Midbrain (tissue), 1 donor: Measurements from ENCODE around the gene PCOLCE2.

Experiments used
- DNase-seq: peaks from one replicate; lab custom pipeline; 2025; lab: John Stamatoyannopoulos, UW

PCOLCE2 gene

DNA sequence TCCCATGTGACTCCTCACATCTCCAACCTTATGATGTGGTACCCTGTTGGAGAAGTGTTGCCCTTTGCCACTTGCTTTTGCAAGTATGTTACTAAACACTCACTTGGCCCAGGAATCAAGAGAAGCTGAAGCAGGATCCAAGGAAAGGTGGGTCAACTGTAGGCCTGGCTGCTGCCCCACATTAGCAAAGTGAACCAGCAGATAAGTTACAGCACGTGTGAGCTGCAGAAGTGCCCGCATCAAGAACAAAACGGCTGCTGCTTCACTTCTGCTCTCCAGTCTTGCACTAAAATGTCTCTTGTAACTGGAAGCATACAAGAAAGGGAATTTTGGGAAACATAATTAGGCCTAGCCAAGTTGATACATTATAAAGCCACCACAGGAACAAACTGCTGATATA is 79.6 kb downstream of the PCOLCE2 start:
- no peak for DNase-seq

DNA sequence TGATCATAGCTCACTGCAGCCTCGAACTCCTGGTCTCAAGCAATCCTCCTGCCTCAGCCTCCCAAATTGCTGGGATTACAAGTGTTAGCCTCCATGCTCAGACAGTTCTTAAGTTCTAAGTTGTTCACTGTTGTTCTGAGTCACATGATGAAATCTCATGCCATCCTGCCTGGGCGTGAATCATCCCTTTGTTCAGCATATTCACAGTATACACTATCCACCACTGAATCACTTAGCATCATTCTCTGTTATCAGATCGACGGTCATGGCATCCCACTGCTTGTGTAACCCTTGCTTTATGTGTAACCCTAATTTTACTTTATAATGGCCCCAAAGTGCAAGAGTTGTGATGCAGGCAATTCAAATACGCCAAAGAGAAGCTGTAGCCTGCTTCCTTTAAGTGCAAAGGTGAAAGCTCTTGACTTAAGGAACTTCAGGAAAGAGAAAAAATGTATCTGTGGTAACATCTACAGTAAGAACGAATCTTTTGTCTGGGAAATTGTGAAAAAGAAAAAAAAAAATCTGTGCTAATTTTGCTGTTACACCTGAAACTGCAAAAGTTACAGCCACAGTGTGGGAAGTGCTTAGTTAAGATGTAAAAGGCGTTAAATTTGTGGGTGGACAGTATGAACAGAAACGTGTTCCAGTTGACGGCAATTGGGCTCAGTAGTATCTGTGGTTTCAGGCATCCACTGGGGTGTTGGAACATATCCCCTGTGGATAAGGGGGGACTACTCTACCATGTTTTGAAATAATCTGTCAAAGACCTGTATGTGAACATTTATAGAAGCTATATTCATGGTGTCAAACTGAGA is 80.6 kb downstream of the PCOLCE2 start:
- no peak for DNase-seq

DNA sequence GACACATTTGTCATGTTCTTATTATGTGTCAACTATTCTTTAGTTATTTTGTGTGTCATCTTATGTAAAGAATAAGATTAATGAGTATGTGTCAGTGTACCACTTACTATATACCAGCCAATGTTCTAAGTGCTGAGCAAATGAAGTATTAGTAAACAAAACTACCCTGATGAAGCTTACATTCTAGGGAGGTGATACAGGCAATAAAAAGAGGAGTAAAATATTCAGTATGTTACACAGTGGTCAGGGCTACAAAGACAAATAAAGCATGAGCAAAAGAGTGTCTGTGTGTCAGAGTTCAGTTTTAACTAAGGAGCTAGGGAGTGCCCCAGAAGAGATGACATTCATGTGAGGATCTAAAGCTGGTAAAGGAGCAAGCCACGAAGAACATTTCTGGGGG is 86.0 kb downstream of the PCOLCE2 start:
- no peak for DNase-seq

DNA sequence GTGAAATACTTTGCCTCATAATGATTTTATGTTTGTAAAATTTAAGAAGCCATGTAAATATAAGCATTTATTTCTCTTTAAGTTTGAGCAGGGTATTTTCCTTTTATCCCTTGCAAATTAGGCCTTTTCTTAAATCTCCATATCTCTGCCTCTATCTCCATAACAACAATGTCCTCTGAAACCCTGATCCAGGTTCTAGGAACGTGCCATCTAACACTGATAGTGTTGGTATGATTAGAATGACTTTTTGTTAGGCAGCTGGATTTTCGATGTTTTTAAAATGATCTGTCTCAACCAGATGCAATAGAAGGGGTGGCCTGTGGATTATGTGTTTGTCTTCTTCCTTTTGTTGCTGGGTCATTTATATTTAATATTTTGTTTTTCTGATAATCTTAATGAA is 87.1 kb downstream of the PCOLCE2 start:
- no peak for DNase-seq

DNA sequence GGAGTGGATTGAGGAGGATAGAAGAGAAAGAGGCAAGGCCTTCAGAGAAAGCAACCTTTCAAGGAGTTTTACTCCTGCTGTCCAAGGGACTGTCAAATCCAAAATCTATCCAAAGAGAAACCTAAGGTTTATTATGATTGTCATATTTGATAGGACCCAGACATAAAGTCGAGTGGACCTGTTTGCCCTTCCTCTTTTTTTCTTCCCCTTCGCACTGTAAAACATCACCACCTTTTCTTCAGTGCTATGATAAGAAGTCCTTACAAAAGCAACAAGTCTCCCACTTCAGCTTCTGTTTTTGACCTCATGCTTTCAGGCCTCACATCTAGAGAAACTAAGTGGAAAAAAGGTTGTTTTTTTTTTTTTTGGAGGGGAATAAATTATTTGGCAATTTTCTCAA is 92.1 kb downstream of the PCOLCE2 start:
- no peak for DNase-seq

DNA sequence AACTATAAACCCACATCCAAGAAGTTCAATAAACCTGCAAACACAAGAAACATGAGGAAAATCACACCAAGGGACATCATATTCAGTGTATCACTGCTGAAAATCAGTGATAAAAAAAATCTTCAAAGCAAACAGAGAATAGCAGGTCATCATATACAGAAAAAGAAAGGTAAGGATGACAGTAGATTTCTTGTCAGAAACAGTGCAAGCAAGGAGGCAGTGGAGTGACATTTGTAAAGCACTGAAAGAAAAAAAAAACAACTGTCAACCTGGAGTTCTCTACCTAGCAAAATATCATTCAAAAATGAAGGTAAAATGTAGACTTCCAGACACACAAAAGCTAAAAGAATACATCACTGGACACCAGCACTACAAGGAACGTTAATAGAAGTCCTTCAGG is 93.6 kb downstream of the PCOLCE2 start:
- DNase-seq = no peak

DNA sequence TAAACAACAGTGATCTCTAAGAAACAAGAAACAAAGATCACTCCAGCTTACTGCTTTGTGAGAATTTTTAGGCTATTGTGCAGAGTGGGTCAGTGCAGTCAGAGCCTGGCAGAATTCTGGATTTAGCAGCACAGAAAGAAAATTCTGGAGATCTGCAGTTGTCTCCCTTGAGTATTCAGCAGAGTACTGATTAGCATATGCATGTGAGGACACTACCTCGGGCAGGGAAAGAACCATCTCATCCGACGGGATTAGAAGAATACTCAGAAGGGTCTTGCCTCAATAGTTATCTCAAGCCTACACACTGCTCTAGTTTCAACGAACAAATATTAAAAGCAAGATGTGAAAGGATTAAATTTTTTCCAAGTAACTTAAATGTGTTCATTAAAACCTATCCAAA is 94.4 kb downstream of the PCOLCE2 start:
- DNase-seq = no peak

DNA sequence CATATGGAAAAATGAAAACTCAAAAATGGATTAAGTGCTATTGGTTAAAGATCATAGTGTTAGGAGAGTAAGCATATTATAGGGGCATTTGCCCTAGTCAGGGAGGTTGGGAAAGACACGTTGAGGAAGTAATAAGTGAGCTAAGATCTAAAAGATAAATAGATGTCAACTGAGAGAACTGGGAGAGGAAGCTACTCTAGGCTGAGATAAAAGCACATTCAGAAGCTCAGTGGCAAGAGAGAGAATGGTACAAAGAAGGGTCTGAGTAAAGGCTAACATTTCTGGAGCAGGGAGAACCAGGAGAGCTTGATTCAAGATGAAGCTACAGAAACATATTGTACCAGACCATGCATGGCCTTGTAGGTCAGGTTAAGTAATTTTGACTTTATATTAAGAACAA is 101.2 kb downstream of the PCOLCE2 start:
- no peak for DNase-seq

DNA sequence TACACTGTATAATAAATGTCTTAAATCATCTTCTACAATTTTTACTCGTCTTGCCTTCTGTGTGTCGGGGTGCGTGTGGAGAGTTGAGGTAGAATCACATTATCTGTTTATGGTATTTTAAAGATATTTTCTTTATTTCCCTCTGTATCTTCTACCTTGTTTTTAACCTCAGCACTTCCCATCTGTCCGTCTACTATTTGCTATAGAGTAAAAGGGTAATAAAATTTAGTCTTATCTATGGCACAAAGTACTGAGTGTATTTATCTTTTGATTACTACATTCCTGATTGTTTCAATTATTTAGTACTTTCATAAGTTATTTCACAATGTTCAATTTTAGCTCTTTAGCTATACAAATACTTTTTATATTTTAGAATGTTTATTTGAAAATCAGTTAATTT is 102.9 kb downstream of the PCOLCE2 start:
- DNase-seq = no peak

DNA sequence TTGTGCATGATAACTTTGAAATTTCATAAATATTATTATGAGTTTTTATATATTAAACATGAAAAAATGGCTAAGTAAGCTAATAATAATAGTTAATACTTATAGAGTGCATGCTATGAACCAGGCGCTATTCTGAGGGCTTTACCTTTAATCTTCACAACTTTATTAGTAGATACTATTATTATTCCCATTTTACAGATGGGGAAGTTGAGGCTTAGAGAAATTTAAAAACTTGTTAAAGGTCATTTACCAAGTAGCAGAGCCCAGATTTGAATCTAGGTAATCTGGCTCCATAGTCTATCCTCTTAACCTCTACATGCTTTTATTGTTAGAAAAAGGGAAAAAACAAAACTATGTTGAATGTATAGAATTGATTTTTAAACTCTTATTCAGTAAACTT is 104.7 kb downstream of the PCOLCE2 start:
- DNase-seq = no peak

DNA sequence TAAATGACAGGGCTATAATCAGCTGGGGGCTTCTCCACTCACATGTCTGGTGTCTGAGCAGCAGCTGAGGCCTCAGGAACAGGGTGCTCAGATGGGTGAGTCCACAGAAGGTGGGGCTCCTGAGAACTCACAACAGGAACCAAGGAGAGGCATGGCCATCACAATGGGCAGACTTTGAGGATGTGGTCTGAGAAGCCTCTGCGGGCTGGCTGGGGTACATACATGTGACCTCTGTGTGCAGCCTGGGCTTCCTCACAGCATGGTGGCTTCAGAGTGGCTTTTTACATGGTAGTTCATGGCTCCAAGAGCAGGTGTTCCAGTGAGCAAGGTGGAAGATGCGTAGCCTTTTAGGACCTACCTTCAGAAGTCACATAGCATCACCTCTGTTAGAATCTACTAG is 106.3 kb downstream of the PCOLCE2 start:
- DNase-seq = no peak

DNA sequence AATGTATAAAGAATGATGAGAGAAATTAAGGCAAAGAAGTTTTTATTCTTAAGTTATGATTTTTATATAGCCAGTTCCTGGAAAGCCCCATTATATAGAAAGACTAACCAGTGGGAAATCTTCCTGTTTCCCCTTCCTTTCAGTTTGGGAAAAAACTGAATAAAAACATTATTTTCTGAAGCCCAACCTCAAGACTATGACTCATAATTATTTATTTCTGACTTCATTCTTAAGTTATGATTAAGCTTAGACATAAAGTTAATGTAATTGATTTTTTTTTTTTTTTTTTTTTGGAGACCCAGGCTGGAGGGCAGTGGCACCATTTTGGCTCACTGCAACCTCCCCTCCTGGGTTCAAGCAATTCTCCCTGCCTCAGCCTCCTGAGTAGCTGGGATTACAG is 109.3 kb downstream of the PCOLCE2 start:
- no peak for DNase-seq

DNA sequence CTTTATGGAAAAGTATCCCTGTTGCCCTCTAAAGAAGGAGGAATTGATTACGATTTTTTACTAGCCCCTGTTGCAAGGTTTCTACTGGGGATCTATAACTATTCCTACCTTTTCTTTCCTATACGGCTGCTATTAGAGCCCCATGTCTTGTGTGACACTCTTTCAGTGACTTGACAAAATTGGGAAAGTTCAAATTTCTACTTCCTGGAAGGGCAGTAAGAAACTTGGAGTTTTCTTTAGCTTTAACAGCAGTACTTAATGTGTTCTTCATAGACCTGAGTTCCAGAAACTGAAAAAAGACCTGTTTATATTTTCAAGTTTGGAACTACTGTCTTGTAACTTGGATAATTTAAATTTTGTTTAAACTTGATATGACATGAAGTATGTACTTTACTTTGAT is 110.3 kb downstream of the PCOLCE2 start:
- no peak for DNase-seq

DNA sequence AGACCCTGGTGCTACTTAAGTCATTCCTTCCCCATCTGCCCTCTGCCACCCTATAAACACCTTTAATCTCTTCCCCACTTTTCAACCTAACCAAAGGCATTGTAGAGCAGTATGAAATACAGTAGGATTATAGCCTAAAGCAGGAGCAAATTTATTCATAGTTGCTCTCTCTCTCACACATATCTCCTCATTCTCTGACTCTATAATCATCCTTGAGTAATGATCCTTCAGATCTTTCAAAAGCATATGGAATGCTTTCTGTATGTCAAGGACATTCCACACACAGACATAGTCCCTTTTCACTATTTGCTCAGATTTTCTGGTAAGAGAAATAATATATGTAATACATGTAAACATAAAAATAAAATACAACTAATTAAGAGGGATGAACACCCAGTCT is 111.0 kb downstream of the PCOLCE2 start:
- no peak for DNase-seq

DNA sequence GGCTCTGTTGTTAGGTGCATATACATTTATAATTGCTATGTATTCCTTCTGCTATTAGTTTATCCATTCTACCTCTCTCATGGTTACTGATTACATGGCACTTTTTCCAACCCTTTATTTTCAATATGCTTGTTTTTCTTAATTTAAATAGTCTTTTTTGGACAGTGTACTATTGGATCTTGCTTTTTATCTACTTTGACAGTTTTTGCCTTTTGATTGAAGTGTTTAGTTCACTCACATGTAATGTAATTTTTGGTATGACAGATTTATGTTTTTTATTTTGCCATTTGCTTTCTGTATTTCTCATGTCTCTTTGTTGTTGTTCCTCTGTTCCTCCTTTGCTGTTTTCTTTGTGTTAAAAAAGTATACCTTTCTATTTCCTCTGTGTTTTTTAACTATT is 120.5 kb downstream of the PCOLCE2 start:
- no peak for DNase-seq
